Melanocyte of skin (primary cell): ENCODE measurements around the gene LELP1. TPM values are rescaled to one million over a fixed set of nuclear protein-coding genes. Genes with fewer than 3 reads are reported as not detected.

Source experiments
- total RNA-seq, 2 donors: library from RNA; depleted of rRNA; stranded (reverse); fragments of >200 nt; gene quantifications; 2 replicates each; pipeline ENCODE4 v1.2.3, GENCODE V29; 2012

Gene LELP1
- not detected for total RNA-seq

DNA sequence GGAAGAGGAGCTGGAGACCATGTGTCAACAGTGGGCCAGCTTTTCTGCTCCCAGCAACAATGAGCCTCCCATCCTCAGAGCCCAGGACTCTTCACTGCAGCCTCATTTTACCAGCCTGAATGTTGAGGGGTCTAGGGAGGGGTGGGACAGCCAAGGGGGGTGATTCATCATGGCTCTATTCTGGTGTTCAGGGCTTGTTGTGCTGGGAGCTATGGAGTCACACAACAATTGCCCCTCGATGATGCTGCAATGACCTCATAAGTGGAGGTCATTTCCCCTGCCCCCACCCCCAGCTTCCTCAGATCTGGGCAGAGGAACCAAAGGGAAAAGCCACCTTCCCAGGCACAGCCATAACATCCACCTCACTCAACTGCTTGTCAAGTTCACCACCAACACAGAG, at the start of gene LELP1:
TSS of gene LELP1 (plus strand) at position 301 of the 400 bp plus-strand sequence. CDS start 1,278 bp downstream, outside the sequence.

DNA sequence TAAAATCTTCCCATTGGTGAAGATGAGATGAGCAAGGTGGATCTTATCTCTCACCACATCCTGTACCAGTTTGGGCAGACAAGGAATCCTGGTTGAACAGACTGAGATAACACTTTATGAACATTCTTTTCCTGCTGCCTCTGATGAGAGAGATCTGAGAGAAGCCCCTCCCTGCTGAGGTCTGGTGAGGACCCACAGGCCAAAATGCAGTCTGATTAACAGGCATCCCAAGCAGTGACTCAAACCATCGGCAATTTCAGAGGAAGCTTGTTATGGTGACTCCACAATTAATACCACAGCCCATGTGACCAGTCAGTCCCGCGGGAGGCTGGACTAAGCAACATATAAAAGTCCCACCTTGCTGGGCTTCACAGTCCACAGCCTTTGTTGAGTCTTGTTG, 14.0 kb downstream of the LELP1 start, which contains the start of gene PRR9:
TSS of gene PRR9 (plus strand) at position 373 of the 400 bp plus-strand sequence. CDS start 561 bp downstream, outside the sequence.

Other genes starting within 250 kb of the LELP1 start
- gene SPRR4, start 232.8 kb upstream of the LELP1 start, total RNA-seq: not detected
- gene SPRR1A, start 219.3 kb upstream of the LELP1 start, total RNA-seq: not detected
- gene SPRR3, start 201.7 kb upstream of the LELP1 start, total RNA-seq: under 1 TPM in 1 of 2 donors, not detected in 1; 0.34 TPM
- gene SPRR1B, start 172.2 kb upstream of the LELP1 start, total RNA-seq: not detected
- not detected for gene SPRR2D, start 162.3 kb upstream of the LELP1 start, total RNA-seq
- gene SPRR2A, start 145.9 kb upstream of the LELP1 start, total RNA-seq: not detected
- gene SPRR2B, start 131.8 kb upstream of the LELP1 start, total RNA-seq: not detected
- gene SPRR2E, start 108.9 kb upstream of the LELP1 start, total RNA-seq: not detected
- gene SPRR2F, start 89.9 kb upstream of the LELP1 start, total RNA-seq: not detected
- gene SPRR2G, start 52.5 kb upstream of the LELP1 start, total RNA-seq: not detected
- gene PRR9, start 14.2 kb downstream of the LELP1 start, total RNA-seq: not detected
- gene LORICRIN, start 56.3 kb downstream of the LELP1 start, total RNA-seq: not detected
- gene PGLYRP3, start 109.5 kb downstream of the LELP1 start, total RNA-seq: not detected
- gene PGLYRP4, start 145.4 kb downstream of the LELP1 start, total RNA-seq: not detected
- not detected for gene S100A9, start 154.4 kb downstream of the LELP1 start, total RNA-seq
- gene S100A12, start 172.2 kb downstream of the LELP1 start, total RNA-seq: 1 to 10 TPM in 1 of 2 donors, not detected in 1; 1.0 TPM
- gene S100A8, start 187.6 kb downstream of the LELP1 start, total RNA-seq: not detected
- gene S100A7A, start 213.1 kb downstream of the LELP1 start, total RNA-seq: not detected